ENCODE data around the gene NR4A1. TPM values are rescaled to one million over a fixed set of nuclear protein-coding genes. Genes with fewer than 3 reads are reported as not detected.

Gene NR4A1
- total RNA-seq, 1 experiment from 2014 or later = 37.9 TPM

DNA sequence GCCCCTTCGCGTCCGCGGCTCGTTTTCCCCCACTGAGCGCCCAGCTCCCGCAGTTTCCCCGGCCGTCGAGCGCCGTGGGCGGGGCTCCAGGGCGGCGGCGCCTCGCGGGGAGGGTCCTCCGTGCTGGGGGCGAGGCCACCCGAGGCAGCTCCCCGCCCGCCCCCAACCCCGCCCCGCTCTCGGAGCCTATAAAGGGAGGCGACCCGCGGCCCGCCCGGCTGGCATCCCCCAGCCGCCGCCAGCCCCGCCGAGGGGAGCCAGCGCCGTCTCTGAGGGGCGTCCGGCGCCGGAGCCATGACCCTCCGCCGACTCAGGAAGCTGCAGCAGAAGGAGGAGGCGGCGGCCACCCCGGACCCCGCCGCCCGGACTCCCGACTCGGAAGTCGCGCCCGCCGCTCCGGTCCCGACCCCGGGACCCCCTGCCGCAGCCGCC lies 44.5 kb upstream of the NR4A1 start, which contains the start of gene TAMALIN:
TSS of gene TAMALIN (plus strand) at position 221 of the 432 bp plus-strand sequence. CDS start at position 295, 74 bp downstream.
- Mint-ChIP-seq H3K4me3 (ENCODE audit: unreplicated experiment) (no peak within 1 kb of the TSS), H3K4me1 (ENCODE audit: low read depth, unreplicated experiment) (no peaks in the 10 kb centered on the region), H3K9me3 (ENCODE audit: unreplicated experiment) (no peaks in the 10 kb centered on the region), H3K27me3 (ENCODE audit: insufficient read depth, unreplicated experiment) (no peaks in the 10 kb centered on the region), H3K27ac (ENCODE audit: unreplicated experiment) (no peak within 1 kb of the TSS), H3K36me3 (ENCODE audit: insufficient read depth, unreplicated experiment) (peaks cover 41% of the 10 kb centered on the region)
- no peak for DNase-seq
- CTCF ChIA-PET = interaction anchor here (1.0 to 1.1 kb wide), 2 partner anchors 13 to 19 kb away, joined by 5 to 6 read pairs; no protein-coding TSS in a partner anchor
- intact Hi-C loops (cut with micrococcal nuclease; ENCODE audit: unreplicated experiment) = no loop called here
- Histone ChIP-seq H3K36me3 (ENCODE audit: control insufficient read depth, insufficient read depth, low read length) (no peaks in the 10 kb centered on the region), H3K4me1 (no peaks in the 10 kb centered on the region), H3K4me3 (ENCODE audit: low read depth, low read length) (no peak within 1 kb of the TSS), H3K9me3 (no peaks in the 10 kb centered on the region), H3K27me3 (replicated peaks; ENCODE audit: control insufficient read depth, insufficient read depth, low read length) (no peaks in the 10 kb centered on the region)
- TF ChIP-seq, protein P1, sequence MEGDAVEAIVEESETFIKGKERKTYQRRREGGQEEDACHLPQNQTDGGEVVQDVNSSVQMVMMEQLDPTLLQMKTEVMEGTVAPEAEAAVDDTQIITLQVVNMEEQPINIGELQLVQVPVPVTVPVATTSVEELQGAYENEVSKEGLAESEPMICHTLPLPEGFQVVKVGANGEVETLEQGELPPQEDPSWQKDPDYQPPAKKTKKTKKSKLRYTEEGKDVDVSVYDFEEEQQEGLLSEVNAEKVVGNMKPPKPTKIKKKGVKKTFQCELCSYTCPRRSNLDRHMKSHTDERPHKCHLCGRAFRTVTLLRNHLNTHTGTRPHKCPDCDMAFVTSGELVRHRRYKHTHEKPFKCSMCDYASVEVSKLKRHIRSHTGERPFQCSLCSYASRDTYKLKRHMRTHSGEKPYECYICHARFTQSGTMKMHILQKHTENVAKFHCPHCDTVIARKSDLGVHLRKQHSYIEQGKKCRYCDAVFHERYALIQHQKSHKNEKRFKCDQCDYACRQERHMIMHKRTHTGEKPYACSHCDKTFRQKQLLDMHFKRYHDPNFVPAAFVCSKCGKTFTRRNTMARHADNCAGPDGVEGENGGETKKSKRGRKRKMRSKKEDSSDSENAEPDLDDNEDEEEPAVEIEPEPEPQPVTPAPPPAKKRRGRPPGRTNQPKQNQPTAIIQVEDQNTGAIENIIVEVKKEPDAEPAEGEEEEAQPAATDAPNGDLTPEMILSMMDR (IDR thresholded peaks at IDR 0.05; ENCODE audit: insufficient read depth in 1 of 2, low read depth in 1 of 2, low read length in 1 of 2, severe bottlenecking in 1 of 2, unreplicated experiment in 1 of 2) = no peak
- POLR2A ChIA-PET = no interaction called here
- BruUV-seq (replicated peaks) = no TSS peak

DNA sequence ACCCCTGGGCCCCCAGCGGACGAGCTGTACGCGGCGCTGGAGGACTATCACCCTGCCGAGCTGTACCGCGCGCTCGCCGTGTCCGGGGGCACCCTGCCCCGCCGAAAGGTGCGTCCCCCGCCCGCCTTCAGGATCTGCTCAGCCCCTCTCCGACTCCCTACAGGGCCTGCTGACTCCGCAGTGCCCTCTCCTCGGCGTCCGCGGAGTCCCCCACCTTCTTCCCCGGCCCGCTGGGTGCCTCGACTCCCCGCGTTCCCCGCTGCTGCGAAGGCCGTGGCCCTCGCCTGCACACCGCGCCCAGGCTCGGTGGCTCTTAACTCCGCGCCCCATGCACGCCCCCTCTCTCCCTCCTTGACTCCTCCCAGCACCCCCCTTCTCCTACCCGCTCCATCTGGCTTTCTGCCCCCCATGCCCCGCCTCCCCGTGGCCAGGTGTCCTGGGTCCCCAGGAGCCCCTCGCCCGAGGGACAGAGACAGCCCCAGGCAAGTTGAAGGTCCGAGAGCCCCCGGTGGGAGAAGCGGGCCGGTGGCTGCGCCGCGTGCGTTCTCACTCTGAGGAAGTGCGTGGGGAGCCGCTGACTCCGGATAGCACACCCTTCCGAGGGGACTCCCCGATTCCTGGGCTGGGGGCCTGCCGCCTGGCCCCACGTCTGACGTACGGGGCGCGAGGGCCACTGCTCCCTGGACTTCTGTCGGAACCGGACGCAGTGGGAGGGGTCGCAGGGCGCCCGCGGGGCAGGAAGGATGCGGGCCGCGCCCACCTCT lies 43.9 kb upstream of the NR4A1 start:
- Mint-ChIP-seq H3K27ac (ENCODE audit: unreplicated experiment) (no peak overlapping the region), H3K9me3 (ENCODE audit: unreplicated experiment) (no peaks in the 10 kb centered on the region), H3K4me1 (ENCODE audit: low read depth, unreplicated experiment) (no peaks in the 10 kb centered on the region), H3K27me3 (ENCODE audit: insufficient read depth, unreplicated experiment) (no peaks in the 10 kb centered on the region), H3K36me3 (ENCODE audit: insufficient read depth, unreplicated experiment) (peaks cover 41% of the 10 kb centered on the region), H3K4me3 (ENCODE audit: unreplicated experiment) (no peak overlapping the region)
- DNase-seq = no peak
- no peaks in the 10 kb centered on the region for H3K4me1 ChIP-seq
- no TSS peak for BruUV-seq (replicated peaks)
- no peaks in the 10 kb centered on the region for H3K27me3 ChIP-seq (replicated peaks; ENCODE audit: control insufficient read depth, insufficient read depth, low read length)
- no peaks in the 10 kb centered on the region for H3K36me3 ChIP-seq (ENCODE audit: control insufficient read depth, insufficient read depth, low read length)
- H3K4me3 ChIP-seq (ENCODE audit: low read depth, low read length) = no peak overlapping the region
- TF ChIP-seq, protein P1 (IDR thresholded peaks at IDR 0.05; ENCODE audit: insufficient read depth in 1 of 2, low read depth in 1 of 2, low read length in 1 of 2, severe bottlenecking in 1 of 2, unreplicated experiment in 1 of 2) = no peak
- ChIA-PET POLR2A (no interaction called here), CTCF (interaction anchor here (0.6 to 1.1 kb wide), 2 partner anchors 16 to 18 kb away, joined by 4 to 6 read pairs; no protein-coding TSS in a partner anchor)
- no peaks in the 10 kb centered on the region for H3K9me3 ChIP-seq
- intact Hi-C loops (cut with micrococcal nuclease; ENCODE audit: unreplicated experiment) = no loop called here

DNA sequence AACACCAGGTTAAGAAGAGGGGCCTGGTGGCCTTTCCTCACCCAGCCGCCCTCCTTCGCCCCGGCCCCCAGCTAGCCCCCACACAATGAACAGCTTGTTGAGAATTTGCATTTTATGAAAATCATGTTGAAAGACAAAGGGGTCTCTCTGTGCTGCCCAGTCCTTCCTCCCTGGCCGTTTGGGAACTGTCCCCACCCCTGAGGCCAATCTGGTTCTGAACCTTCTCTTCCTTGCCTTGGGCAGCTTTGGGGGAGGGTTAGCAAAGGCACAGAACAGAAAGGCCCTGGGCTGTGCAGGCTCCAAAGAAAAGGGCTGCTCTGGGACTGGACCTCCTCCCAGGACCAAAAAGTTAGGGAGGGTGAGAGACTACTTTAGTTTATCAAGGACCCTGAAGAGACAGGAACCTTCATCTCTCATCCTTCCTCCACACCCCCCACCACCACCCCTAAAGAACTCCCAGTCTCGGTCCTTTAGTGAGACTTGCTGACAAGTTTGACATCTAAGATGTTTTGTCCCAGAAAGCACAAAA lies 43.2 kb upstream of the NR4A1 start:
- Mint-ChIP-seq H3K27ac (ENCODE audit: unreplicated experiment) (no peak overlapping the region), H3K4me3 (ENCODE audit: unreplicated experiment) (no peak overlapping the region), H3K4me1 (ENCODE audit: low read depth, unreplicated experiment) (no peaks in the 10 kb centered on the region), H3K27me3 (ENCODE audit: insufficient read depth, unreplicated experiment) (no peaks in the 10 kb centered on the region), H3K9me3 (ENCODE audit: unreplicated experiment) (no peaks in the 10 kb centered on the region), H3K36me3 (ENCODE audit: insufficient read depth, unreplicated experiment) (peaks cover 40% of the 10 kb centered on the region)
- H3K9me3 ChIP-seq = no peaks in the 10 kb centered on the region
- H3K4me3 ChIP-seq (ENCODE audit: low read depth, low read length) = no peak overlapping the region
- no peaks in the 10 kb centered on the region for H3K4me1 ChIP-seq
- POLR2A ChIA-PET = no interaction called here
- BruUV-seq (replicated peaks) = no TSS peak
- H3K27me3 ChIP-seq (replicated peaks; ENCODE audit: control insufficient read depth, insufficient read depth, low read length) = no peaks in the 10 kb centered on the region
- H3K36me3 ChIP-seq (ENCODE audit: control insufficient read depth, insufficient read depth, low read length) = no peaks in the 10 kb centered on the region
- TF ChIP-seq, protein P1 (IDR thresholded peaks at IDR 0.05; ENCODE audit: insufficient read depth in 1 of 2, low read depth in 1 of 2, low read length in 1 of 2, severe bottlenecking in 1 of 2, unreplicated experiment in 1 of 2) = no peak
- intact Hi-C loops (cut with micrococcal nuclease; ENCODE audit: unreplicated experiment) = no loop called here
- CTCF ChIA-PET = interaction anchor here (0.6 to 3.5 kb wide), 4 partner anchors 13 to 25 kb away, joined by 3 to 37 read pairs (median 4); no protein-coding TSS in a partner anchor
- no peak for DNase-seq
